EH (cell line): Measurements from ENCODE around the gene RASSF5.
A peak's percentile ranks its signal among the peaks of the same experiment; 100 is the strongest.

ENCODE experiments used
- DNase-seq: peaks from one replicate; pipeline ENCODE4 v3.0.0-alpha.2; 2015; ENCODE audit warnings: low read depth

The RASSF5 gene

GRCh38 chr1:206634365-206635079, 127.2 kb downstream of the RASSF5 start:
- DNase-seq = peak; percentile 91

- DNase-seq = peak; percentile 94
Observed at GRCh38 chr1:206635080-206635977, 128.0 kb downstream of the RASSF5 start, which contains the start of gene DYRK3. Gene DYRK3, plus strand, starts transcription at chr1:206635536. Its CDS starts 168 bp downstream, at chr1:206635704.

GRCh38 chr1:206635978-206636345, 128.6 kb downstream of the RASSF5 start:
- peak; percentile 20 for DNase-seq

GRCh38 chr1:206636671-206637070, 129.3 kb downstream of the RASSF5 start:
- peak; percentile 9 for DNase-seq

- no peak for DNase-seq
Observed at GRCh38 chr1:206637605-206638004, 130.3 kb downstream of the RASSF5 start.
